HepG2 (cell line): ENCODE measurements around the gene RPUSD4. TPM values are rescaled to one million over a fixed set of nuclear protein-coding genes. Genes with fewer than 3 reads are reported as not detected.
A peak's percentile ranks its signal among the peaks of the same experiment; 100 is the strongest.

Source experiments
- CCDC6 ChIP-seq: sonication (generic); formaldehyde crosslinking; IDR thresholded peaks from 2 replicates; pipeline ENCODE4 v1.8.1; 2022; ENCODE audit warnings: mild to moderate bottlenecking, missing genetic modification reagents, moderate library complexity
- MED8 ChIP-seq: sonication (generic); formaldehyde crosslinking; IDR thresholded peaks from 2 replicates; pipeline ENCODE4 v1.8.1; 2023; ENCODE audit warnings: mild to moderate bottlenecking, missing genetic modification reagents; ENCODE audit not compliant: insufficient replicate concordance
- POLR2AphosphoS5 ChIP-seq: IDR thresholded peaks from 2 replicates; pipeline ENCODE4 v1.6.1; 2012; ENCODE audit warnings: low read depth, low read length
- REL ChIP-seq: sonication (generic); formaldehyde crosslinking; conservative IDR thresholded peaks from 2 replicates; pipeline ENCODE4 v1.8.0; 2022; ENCODE audit warnings: mild to moderate bottlenecking, missing genetic modification reagents, moderate library complexity
- TEF ChIP-seq: sonication (generic); formaldehyde crosslinking; IDR thresholded peaks from 2 replicates; pipeline ENCODE4 v1.5.0; 2020; ENCODE audit warnings: missing genetic modification reagents
- ZHX2 ChIP-seq, 2 experiments: sonication (generic) in 1 of 2; formaldehyde crosslinking in 1 of 2; IDR thresholded peaks; 2 replicates each; pipeline versions ENCODE4 v1.6.1 to v1.9.0; 2014 to 2022; ENCODE audit warnings: antibody characterized with exemption in 1 of 2, borderline replicate concordance in 1 of 2, inconsistent platforms in 1 of 2, low read depth in 1 of 2, missing genetic modification reagents in 1 of 2
- ZNF318 ChIP-seq: sonication (generic); formaldehyde crosslinking; IDR thresholded peaks from 2 replicates; pipeline ENCODE4 v1.4.0; 2020; ENCODE audit warnings: mild to moderate bottlenecking, missing genetic modification reagents
- ZNF510 ChIP-seq: sonication (generic); formaldehyde crosslinking; IDR thresholded peaks from 2 replicates; pipeline ENCODE4 v1.4.0; 2020; ENCODE audit warnings: low read depth, mild to moderate bottlenecking, missing genetic modification reagents
- ZNF800 ChIP-seq: sonication (generic); formaldehyde crosslinking; IDR thresholded peaks from 2 replicates; pipeline ENCODE4 v1.4.0; 2020; ENCODE audit warnings: missing genetic modification reagents
- polyA plus RNA-seq, 8 experiments: library from polyadenylated mRNA; depleted of rRNA in 3 of 8; stranded (reverse) in 7 of 8; unstranded in 1 of 8; fragments of >200 nt; fragmentation: Illumina TruSeq in 4 of 8; extraction: Trizol in 4 of 8; gene quantifications; 2 replicates each; pipeline versions ENCODE4 v1.2.1 to v1.2.3, GENCODE V29; 2011 to 2016; ENCODE audit warnings: low read depth in 4 of 8, missing spikeins in 1 of 8, mixed read lengths in 1 of 8; ENCODE audit not compliant: insufficient read depth in 1 of 8
- total RNA-seq, 5 experiments: library from RNA; depleted of rRNA; stranded (reverse); fragments of >200 nt; fragmentation: Illumina TruSeq; extraction: Trizol; gene quantifications; 2 replicates each; pipeline ENCODE4 v1.2.3, GENCODE V29; 2016; ENCODE audit warnings: low read depth in 1 of 5

RPUSD4 gene
- total and polyA plus RNA-seq, 2 of the 13 experiments (the other 11 are each of a cell fraction or from before 2014, with no cell fraction given) = 45.0 to 52.9 TPM

DNA sequence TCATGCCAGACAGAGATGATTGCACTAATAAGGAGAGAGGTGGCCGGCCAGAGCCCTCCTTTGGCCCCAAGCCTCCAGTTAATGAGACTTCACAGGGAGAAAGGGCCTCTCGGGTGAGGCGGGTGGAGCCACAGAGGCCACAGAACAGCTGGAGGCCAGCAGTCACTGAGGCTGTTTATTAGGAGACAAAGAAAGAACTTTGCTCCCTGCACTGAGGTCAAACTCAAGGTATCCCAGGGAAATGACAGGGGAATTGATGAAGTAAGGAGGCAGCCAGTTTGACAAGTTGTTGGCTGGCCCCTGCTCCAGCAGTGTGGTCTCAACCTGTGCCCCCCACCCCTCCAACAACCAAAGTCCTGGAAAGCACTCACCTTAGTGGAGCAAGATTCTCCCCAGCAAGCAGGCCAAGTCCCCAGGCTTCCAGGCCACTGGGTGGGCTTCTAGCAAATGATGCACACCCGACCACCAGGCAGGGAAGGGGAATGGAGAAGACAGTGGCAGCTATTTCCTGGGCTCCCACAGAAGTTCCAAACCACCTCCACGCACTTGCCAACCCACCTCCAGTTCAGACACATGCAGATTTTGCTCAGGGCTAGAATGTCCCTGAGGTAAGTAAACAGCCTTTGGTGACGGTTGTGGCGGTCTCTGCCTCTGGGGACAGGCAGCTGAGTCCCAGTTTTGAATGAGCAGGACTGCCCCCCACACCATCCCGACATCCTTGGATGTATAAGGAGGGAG lies 53.2 kb downstream of the RPUSD4 start (continued):
- TF ChIP-seq ZHX2 (IDR thresholded peaks at IDR 0.05; ENCODE audit: low read depth) (no peak), ZHX2 (CRISPR knock-in tag; IDR thresholded peaks at IDR 0.05; ENCODE audit: borderline replicate concordance) (no peak), ZNF800 (no peak), POLR2AphosphoS5 (peak; percentile 47; the same call in 1 of the 2 replicates), CCDC6 (0 out of 2 replicates have a peak, but pooled peaks have one; percentile 56), ZNF510 (CRISPR knock-in tag) (no peak), ZNF318 (CRISPR knock-in tag) (no peak), TEF (CRISPR knock-in tag) (no peak), REL (CRISPR knock-in tag) (no peak), MED8 (CRISPR knock-in tag) (no peak)
